ENCODE data around the gene VTI1A.

The VTI1A gene

DNA sequence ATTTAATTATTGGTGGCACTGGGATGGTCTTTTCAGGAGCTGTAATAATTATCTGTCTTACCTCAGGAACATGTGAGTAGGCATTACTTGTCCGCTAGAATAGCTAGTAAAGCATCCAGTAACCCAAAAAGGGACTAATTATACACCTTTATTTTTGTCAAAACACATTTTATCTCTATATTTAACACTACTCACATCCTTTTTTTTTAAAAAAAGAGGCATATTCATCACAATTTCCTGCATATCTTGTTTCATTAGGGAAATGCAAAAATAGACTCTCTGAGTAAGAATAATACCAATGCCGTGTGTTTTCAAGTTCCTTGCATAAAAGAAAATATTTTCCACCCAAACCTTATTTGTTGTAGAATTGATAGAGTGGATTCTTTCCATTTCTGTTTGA is 99.5 kb downstream of the VTI1A start:
- DNase-seq (ENCODE audit: low read depth in 3 of 3): no peak

GRCh38 chr10:112548535-112549276 is 101.7 kb downstream of the VTI1A start:
- DNase-seq (ENCODE audit: low read depth in 3 of 3): no peak

DNA sequence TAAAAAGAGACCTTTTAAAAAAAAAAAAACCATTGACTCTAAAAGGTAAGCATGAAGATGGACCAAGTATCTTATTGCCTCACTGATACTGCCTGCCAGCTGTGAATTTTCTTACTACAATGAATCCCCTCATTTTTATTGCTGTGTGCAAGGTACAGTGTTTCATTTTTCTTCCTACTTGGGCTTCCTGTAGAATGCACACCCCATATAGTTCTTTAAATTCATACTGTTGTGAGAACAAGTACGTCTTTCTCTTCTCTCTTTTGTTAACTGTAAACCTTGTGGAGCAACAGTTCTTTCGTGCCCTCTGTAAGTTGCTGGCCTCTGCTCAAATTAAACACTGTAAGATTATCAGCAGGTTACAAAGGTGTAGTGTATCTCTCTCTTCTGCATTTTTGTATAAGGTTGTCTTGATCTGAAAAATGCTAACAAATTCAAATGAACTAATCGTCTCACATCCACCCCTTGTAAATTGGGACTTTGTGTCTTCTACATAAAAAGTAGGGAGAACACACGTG is 105.6 kb downstream of the VTI1A start:
- no peak for DNase-seq (ENCODE audit: low read depth in 3 of 3)

DNA sequence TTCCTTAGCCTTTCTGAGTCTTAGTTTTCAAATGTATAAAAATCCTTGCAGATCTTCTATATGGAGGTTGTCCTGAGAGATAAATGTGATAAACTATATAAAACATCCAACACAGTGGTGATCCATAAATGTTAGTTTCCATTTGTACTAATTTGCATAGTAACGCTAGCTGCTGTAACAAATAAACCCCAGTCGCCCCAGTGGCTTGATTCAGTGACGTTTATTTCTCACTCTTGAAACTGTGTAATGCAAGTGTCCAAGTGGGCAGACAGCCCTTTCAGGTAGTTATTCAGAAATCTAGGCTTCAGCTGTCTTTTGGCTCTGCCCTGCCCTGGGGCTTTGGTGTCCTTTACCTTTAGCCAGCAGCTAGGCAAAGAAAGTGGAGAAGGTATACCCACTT is 106.3 kb downstream of the VTI1A start:
- DNase-seq (ENCODE audit: low read depth in 3 of 3): no peak

DNA sequence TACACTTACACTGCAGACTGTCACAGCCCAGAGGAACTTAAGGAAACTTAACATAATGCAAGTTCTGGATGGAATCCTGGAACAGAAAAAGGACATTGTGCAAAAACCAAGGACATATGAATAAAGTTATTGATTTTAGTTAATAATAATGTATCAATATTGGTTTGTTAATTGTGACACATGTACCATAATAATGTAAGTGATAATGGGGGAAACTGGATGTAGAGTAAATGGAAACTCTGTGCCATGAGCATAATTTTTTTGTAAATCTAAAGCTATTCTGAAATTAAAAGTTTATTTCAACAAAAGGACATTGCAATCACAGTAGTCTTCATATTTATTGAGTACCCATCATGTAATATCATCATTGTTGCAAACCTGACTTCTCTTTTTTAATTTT is 107.2 kb downstream of the VTI1A start:
- DNase-seq (ENCODE audit: low read depth in 3 of 3): no peak

DNA sequence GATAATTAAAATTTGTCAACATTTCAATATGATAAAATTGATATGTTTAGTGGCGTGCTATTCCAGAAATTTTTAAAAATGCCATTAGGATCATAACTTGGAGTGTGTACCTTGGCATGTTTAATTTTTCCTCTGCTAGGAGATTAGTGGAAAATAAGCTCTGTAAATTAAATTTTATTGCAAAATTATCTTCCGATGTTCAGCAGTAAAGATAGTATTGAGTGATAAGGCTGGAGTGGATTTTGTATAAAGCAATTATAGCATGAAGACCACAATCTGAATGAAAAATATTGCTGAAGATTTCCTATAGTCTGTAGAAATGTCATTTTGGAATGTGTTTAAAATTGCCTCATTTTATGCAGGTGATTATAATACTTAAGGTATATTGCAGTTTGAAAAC is 110.2 kb downstream of the VTI1A start:
- no peak for DNase-seq (ENCODE audit: low read depth in 3 of 3)

GRCh38 chr10:112558476-112559142 is 111.6 kb downstream of the VTI1A start:
- no peak for DNase-seq (ENCODE audit: low read depth in 3 of 3)

GRCh38 chr10:112559349-112559748 is 112.3 kb downstream of the VTI1A start:
- DNase-seq (ENCODE audit: low read depth in 3 of 3): no peak

GRCh38 chr10:112562122-112562521 is 115.1 kb downstream of the VTI1A start:
- no peak for DNase-seq (ENCODE audit: low read depth in 3 of 3)

- DNase-seq (ENCODE audit: low read depth in 3 of 3): no peak
These were observed 116.0 kb downstream of the VTI1A start for GRCh38 chr10:112562809-112563663.

DNA sequence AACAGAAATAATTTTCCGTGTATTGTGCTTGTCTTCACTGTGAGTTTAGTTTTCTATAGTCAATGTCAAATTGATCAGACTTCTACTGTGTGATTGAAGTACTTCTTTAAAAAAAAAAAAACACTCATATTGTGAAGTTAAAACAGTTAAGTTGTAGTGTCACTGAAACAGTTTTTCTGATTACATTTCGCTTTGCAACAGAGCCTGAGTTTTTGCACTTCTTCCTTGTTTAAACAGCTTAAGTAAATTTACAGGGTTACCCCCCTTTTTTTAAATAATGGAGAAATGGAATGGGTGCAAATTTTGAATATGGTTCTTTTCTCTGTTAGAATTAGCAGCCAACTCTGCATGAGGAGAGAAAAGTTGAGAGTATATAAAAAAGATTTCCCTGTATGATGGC is 117.3 kb downstream of the VTI1A start:
- DNase-seq (ENCODE audit: low read depth in 3 of 3): no peak

DNA sequence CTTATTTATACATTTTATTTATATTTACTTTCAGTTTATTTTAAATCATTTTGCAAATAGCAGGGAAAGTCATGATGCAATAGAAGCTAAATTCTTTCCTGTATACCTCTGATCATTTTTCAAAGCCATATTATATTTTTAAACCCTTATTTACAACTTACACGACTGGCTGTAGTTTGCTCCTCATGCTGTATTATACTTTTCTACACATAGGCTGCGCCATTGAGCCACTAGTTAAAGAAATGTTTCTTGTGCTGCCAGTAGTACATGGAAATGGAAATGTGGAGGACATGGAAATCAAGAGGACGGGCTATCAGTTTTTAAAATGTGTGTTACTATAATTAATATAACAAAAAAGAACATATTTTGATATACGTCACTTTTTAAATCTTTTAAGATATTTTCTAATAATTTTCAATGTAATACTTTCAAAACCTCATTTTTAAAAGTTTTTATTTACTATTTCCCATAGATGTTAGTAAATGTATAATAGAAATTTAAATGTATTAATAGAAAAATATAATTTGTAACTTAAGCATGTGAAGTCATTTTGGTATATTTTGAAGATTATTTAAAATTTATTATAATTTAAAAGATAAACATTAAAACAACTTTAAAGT is 118.5 kb downstream of the VTI1A start:
- no peak for DNase-seq (ENCODE audit: low read depth in 3 of 3)

DNA sequence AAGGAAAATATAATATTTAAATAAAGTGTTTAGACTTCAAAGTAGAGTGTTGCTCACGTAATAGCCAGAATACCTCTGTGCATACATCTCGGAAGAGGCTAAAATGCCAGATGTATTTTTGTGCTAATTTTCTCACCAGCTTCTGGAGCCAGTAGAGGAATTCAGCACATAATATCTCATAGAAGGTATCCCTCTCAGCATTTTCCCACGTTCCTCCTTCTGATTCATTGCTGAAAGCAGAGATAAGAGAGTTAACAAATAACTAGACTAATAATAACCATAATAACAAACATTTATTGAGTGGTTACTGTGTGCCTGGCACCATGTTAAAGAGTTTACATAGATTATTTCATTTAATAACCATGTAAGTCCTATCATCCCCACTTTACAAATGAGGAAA is 123.6 kb downstream of the VTI1A start:
- DNase-seq (ENCODE audit: low read depth in 3 of 3): no peak

GRCh38 chr10:112579578-112579977 is 132.6 kb downstream of the VTI1A start:
- DNase-seq (ENCODE audit: low read depth in 3 of 3): no peak

GRCh38 chr10:112580267-112580666 is 133.3 kb downstream of the VTI1A start:
- DNase-seq (ENCODE audit: low read depth in 3 of 3): no peak

DNA sequence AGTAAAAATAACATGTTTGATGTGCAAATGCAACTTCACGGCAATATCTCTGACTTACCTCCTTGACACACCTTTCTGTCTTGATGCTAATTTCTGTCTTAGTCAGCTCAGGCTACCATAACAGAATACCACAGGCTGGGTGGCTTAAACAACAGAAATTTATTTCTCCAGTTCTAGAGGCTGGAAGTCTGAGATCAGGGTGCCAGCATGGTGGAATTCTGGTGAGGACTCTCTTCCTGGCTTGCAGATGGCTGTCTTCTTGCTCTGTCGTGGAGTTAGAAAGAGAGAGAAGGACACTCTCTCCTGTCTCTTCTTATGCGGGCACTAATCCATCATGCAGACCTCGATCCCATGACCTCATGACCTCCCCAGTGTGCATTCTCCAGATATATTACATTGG is 134.9 kb downstream of the VTI1A start:
- no peak for DNase-seq (ENCODE audit: low read depth in 3 of 3)

DNA sequence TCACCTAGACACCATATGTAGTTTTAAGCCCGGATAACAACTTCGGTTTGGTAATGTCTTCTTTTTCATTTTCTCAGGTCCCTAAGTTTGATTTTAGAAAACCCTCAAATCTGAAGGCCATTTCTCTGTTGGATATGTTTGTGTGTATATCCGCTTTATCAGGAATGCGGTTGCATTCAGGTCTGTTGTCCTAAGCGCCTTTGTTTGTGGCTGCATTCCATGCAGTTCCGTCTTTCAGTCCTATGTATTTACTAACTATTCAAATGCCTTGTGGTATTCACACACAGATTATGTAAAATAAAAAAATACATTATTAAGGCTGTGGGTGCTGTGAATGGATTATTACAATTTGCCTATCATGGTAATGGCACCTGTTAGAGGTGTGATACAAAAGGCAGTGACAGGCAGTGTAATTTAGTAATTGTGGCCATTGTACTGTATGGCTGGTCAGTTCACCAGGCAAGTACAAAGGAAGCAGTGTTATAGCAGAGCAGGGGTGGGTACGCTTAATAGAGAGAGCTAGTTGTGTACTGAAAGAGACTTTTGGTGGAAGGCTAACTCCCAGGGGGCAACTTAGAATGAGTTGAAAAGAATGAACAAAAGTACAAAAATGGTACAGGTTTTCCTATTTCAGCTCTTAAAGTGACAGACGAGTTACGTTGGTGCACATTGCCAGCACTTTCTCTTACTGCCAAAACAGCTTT is 136.4 kb downstream of the VTI1A start:
- DNase-seq (ENCODE audit: low read depth in 3 of 3): no peak

- DNase-seq (ENCODE audit: low read depth in 3 of 3): no peak
These were observed 137.3 kb downstream of the VTI1A start for GRCh38 chr10:112584276-112584675.

DNA sequence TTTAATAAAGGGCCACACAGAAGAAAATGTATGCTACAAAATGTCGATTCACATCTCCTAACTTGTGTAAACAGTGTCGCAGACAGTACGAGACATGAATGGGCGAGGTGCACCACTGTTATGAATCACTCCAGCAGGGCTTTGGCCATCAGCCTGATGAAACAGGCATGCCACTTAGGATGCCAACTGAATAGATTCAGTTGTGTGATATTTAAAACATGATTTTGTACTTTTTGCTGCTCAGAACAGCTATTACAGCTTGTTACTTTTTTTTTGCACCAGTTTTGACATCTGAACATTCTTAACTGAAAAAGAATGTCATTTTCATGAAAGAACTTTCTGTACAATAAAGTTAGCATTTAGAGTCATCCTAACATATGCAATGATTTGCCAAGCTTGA is 138.1 kb downstream of the VTI1A start:
- no peak for DNase-seq (ENCODE audit: low read depth in 3 of 3)

GRCh38 chr10:112585960-112586359 is 138.9 kb downstream of the VTI1A start:
- no peak for DNase-seq (ENCODE audit: low read depth in 3 of 3)

DNA sequence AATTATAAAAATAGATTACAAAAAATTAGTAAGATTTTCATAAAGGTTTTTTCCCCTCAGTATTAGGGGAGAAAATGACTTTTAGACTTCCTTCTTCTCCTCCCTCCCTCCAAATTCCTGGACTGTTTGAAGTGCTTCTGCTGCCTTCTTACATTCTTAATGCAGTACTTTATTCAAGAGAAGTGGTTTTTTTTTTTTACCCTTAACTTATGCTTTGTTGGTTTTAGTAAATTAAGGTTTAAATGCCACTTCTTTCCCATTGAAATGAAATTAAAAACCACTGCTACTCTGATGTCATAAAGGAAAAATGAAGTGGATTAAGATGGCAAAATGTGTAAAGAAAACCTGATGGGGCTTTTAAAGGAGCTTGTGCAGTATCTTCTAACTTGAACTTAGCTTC is 140.7 kb downstream of the VTI1A start:
- no peak for DNase-seq (ENCODE audit: low read depth in 3 of 3)
